ENCODE data around the gene PRKG1. TPM values are rescaled to one million over a fixed set of nuclear protein-coding genes. Genes with fewer than 3 reads are reported as not detected.

Gene PRKG1
- total RNA-seq, 1 experiment from 2014 or later = 16.5 TPM

- peaks cover 27% of the 10 kb centered on the region for H3K27me3 Mint-ChIP-seq (ENCODE audit: low read depth)
- no peaks in the 10 kb centered on the region for H3K36me3 Mint-ChIP-seq
- H3K4me3 Mint-ChIP-seq = no peak overlapping the region
- ATAC-seq = no peak
- peaks cover 10% of the 10 kb centered on the region for H3K4me1 Mint-ChIP-seq
- POLR2A ChIA-PET = no interaction called here
- TF ChIP-seq ZNF138 (CRISPR knock-in tag; conservative IDR thresholded peaks at IDR 0.05) (no peak), USF1 (CRISPR knock-in tag; IDR thresholded peaks at IDR 0.05) (no peak), CDX4 (CRISPR knock-in tag; IDR thresholded peaks at IDR 0.05; ENCODE audit: borderline replicate concordance) (no peak)
- CTCF ChIA-PET = no interaction called here
- no peak for DNase-seq (ENCODE audit: low spot score)
- no peaks in the 10 kb centered on the region for H3K9me3 Mint-ChIP-seq
- no peak overlapping the region for H3K27ac Mint-ChIP-seq
Observed at GRCh38 chr10:51861731-51862130, 787.4 kb downstream of the PRKG1 start.

GRCh38 chr10:51862149-51862548, 787.9 kb downstream of the PRKG1 start:
- CTCF ChIA-PET = no interaction called here
- TF ChIP-seq ZSCAN18 (CRISPR knock-in tag; IDR thresholded peaks at IDR 0.05) (no peak), NR2C2 (CRISPR knock-in tag; IDR thresholded peaks at IDR 0.05) (no peak), TEAD1 (CRISPR knock-in tag; IDR thresholded peaks at IDR 0.05) (no peak), ZNF232 (CRISPR knock-in tag; IDR thresholded peaks at IDR 0.05) (no peak), MLX (CRISPR knock-in tag; IDR thresholded peaks at IDR 0.05) (no peak), TP53 (CRISPR knock-in tag; IDR thresholded peaks at IDR 0.05) (no peak), PREB (CRISPR knock-in tag; IDR thresholded peaks at IDR 0.05; ENCODE audit: borderline replicate concordance) (no peak)
- TF ChIP-seq, protein P1, sequence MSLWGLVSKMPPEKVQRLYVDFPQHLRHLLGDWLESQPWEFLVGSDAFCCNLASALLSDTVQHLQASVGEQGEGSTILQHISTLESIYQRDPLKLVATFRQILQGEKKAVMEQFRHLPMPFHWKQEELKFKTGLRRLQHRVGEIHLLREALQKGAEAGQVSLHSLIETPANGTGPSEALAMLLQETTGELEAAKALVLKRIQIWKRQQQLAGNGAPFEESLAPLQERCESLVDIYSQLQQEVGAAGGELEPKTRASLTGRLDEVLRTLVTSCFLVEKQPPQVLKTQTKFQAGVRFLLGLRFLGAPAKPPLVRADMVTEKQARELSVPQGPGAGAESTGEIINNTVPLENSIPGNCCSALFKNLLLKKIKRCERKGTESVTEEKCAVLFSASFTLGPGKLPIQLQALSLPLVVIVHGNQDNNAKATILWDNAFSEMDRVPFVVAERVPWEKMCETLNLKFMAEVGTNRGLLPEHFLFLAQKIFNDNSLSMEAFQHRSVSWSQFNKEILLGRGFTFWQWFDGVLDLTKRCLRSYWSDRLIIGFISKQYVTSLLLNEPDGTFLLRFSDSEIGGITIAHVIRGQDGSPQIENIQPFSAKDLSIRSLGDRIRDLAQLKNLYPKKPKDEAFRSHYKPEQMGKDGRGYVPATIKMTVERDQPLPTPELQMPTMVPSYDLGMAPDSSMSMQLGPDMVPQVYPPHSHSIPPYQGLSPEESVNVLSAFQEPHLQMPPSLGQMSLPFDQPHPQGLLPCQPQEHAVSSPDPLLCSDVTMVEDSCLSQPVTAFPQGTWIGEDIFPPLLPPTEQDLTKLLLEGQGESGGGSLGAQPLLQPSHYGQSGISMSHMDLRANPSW (CRISPR knock-in tag; conservative IDR thresholded peaks at IDR 0.05; ENCODE audit: low read depth) = no peak
- POLR2A ChIA-PET = no interaction called here
- no peak overlapping the region for H3K27ac Mint-ChIP-seq
- H3K27me3 Mint-ChIP-seq (ENCODE audit: low read depth) = peaks cover 23% of the 10 kb centered on the region
- peaks cover 7% of the 10 kb centered on the region for H3K4me1 Mint-ChIP-seq
- H3K4me3 Mint-ChIP-seq = no peak overlapping the region
- H3K9me3 Mint-ChIP-seq = no peaks in the 10 kb centered on the region
- ATAC-seq (no peak), DNase-seq (ENCODE audit: low spot score) (no peak)
- H3K36me3 Mint-ChIP-seq = no peaks in the 10 kb centered on the region

- Mint-ChIP-seq H3K4me1 (0 out of 2 replicates have a peak, but pooled peaks cover 5% of the 10 kb centered on the region), H3K4me3 (no peak overlapping the region), H3K9me3 (no peaks in the 10 kb centered on the region), H3K27me3 (ENCODE audit: low read depth) (no peaks in the 10 kb centered on the region), H3K27ac (no peak overlapping the region), H3K36me3 (no peaks in the 10 kb centered on the region)
- ATAC-seq (no peak), DNase-seq (ENCODE audit: low spot score) (no peak)
- CTCF ChIA-PET = no interaction called here
- POLR2A ChIA-PET = interaction anchor here (0.6 kb wide), 1 partner anchor 127 kb away, joined by 3 read pairs; no protein-coding TSS in a partner anchor
- TF ChIP-seq, protein P2, sequence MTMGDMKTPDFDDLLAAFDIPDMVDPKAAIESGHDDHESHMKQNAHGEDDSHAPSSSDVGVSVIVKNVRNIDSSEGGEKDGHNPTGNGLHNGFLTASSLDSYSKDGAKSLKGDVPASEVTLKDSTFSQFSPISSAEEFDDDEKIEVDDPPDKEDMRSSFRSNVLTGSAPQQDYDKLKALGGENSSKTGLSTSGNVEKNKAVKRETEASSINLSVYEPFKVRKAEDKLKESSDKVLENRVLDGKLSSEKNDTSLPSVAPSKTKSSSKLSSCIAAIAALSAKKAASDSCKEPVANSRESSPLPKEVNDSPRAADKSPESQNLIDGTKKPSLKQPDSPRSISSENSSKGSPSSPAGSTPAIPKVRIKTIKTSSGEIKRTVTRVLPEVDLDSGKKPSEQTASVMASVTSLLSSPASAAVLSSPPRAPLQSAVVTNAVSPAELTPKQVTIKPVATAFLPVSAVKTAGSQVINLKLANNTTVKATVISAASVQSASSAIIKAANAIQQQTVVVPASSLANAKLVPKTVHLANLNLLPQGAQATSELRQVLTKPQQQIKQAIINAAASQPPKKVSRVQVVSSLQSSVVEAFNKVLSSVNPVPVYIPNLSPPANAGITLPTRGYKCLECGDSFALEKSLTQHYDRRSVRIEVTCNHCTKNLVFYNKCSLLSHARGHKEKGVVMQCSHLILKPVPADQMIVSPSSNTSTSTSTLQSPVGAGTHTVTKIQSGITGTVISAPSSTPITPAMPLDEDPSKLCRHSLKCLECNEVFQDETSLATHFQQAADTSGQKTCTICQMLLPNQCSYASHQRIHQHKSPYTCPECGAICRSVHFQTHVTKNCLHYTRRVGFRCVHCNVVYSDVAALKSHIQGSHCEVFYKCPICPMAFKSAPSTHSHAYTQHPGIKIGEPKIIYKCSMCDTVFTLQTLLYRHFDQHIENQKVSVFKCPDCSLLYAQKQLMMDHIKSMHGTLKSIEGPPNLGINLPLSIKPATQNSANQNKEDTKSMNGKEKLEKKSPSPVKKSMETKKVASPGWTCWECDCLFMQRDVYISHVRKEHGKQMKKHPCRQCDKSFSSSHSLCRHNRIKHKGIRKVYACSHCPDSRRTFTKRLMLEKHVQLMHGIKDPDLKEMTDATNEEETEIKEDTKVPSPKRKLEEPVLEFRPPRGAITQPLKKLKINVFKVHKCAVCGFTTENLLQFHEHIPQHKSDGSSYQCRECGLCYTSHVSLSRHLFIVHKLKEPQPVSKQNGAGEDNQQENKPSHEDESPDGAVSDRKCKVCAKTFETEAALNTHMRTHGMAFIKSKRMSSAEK (CRISPR knock-in tag; IDR thresholded peaks at IDR 0.05; ENCODE audit: borderline replicate concordance) = no peak
- TF ChIP-seq GABPB1 (CRISPR knock-in tag; IDR thresholded peaks at IDR 0.05) (no peak), HMGXB4 (CRISPR knock-in tag; IDR thresholded peaks at IDR 0.05) (no peak), FOXK1 (CRISPR knock-in tag; IDR thresholded peaks at IDR 0.05) (no peak), PRRX2 (CRISPR knock-in tag; IDR thresholded peaks at IDR 0.05) (no peak), ZNF423 (CRISPR knock-in tag; IDR thresholded peaks at IDR 0.05) (no peak), KAT7 (CRISPR knock-in tag; IDR thresholded peaks at IDR 0.05; ENCODE audit: borderline replicate concordance) (no peak), ELF4 (CRISPR knock-in tag; IDR thresholded peaks at IDR 0.05; ENCODE audit: low read depth) (no peak)
Observed at GRCh38 chr10:51867956-51868355, 793.7 kb downstream of the PRKG1 start.

All from WTC11 (cell line).